ENCODE data around the gene KCNG2. TPM values are rescaled to one million over a fixed set of nuclear protein-coding genes. Genes with fewer than 3 reads are reported as not detected.

Gene KCNG2
- total and polyA plus RNA-seq, 2 of the 4 experiments (the other 2 are of a cell fraction): not detected

- Histone ChIP-seq H2BK20ac (ENCODE audit: low read depth, low read length) (no peak overlapping the region), H3K9ac (ENCODE audit: low read depth, low read length) (no peak overlapping the region), H3K9me1 (ENCODE audit: insufficient read depth, low read length) (no peaks in the 10 kb centered on the region), H3K36me3 (ENCODE audit: control insufficient read depth, insufficient read depth, low read length) (peaks cover 34% of the 10 kb centered on the region), H4K20me1 (ENCODE audit: insufficient read depth, low read length) (no peaks in the 10 kb centered on the region; the same call in 1 of the 2 replicates), H3K27me3 (ENCODE audit: control insufficient read depth, insufficient read depth, low read length) (no peaks in the 10 kb centered on the region), H3K4me2 (ENCODE audit: low read depth, low read length) (no peak overlapping the region), H3K4me1 (ENCODE audit: control insufficient read depth, insufficient read depth, low read length) (peaks cover 4% of the 10 kb centered on the region), H3K4ac (ENCODE audit: low read depth, low read length) (no peak overlapping the region), H2AK5ac (ENCODE audit: low read depth, low read length) (no peak overlapping the region), H3K27ac (ENCODE audit: insufficient read depth, low read length) (no peak overlapping the region), H2BK5ac (ENCODE audit: low read depth, low read length, poor library complexity, severe bottlenecking) (no peak overlapping the region), H3K56ac (ENCODE audit: extremely low read depth, insufficient read depth, low read length) (no peak overlapping the region), H4K5ac (ENCODE audit: low read depth, low read length) (no peak overlapping the region), H2AK9ac (replicated peaks; ENCODE audit: low read depth, low read length, poor library complexity) (no peak overlapping the region), H3K23ac (ENCODE audit: low read depth, low read length) (no peak overlapping the region), H3K18ac (ENCODE audit: low read depth, low read length) (no peak overlapping the region), H2AFZ (replicated peaks; ENCODE audit: low read length, poor library complexity) (no peak overlapping the region), H3K4me3 (ENCODE audit: insufficient read depth, low read depth, low read length) (no peak overlapping the region), H2BK15ac (ENCODE audit: low read depth, low read length) (no peak overlapping the region), H3K9me3 (ENCODE audit: control insufficient read depth, insufficient read depth, low read length) (peaks cover 14% of the 10 kb centered on the region), H4K91ac (ENCODE audit: insufficient read depth, low read depth, low read length) (no peak overlapping the region), H2BK120ac (ENCODE audit: low read depth, low read length) (no peak overlapping the region), H4K8ac (ENCODE audit: low read depth in 2 of 2, low read length in 2 of 2) (no peak overlapping the region), H3K79me1 (ENCODE audit: low read depth in 1 of 2, low read length in 2 of 2) (peaks cover 0 to 6% of the 10 kb centered on the region in 2 experiments; a peak in 1 of 4 replicates), H3K14ac (replicated peaks; ENCODE audit: low read depth, low read length) (no peak overlapping the region)
- BruUV-seq (replicated peaks): no TSS peak
- in situ Hi-C loops (cut with MboI; ENCODE audit: low sequenced_read_pairs): no loop called here
- ATAC-seq (ENCODE audit: low read depth) (no peak), DNase-seq (no peak)
- dilution Hi-C loops (cut with HindIII; ENCODE audit: low sequenced_read_pairs, unreplicated experiment): no loop called here
- ChIA-PET POLR2A (ENCODE audit: unreplicated experiment) (no interaction called here), CTCF (no interaction called here)
- intact Hi-C loops (cut with micrococcal nuclease): no loop called here
- WGBS, 2 experiments (ENCODE audit: extremely low coverage in 2 of 2, insufficient read length in 1 of 2): 83% methylated on average over 5 of the region's 27 CpGs; no CpG with 5 or more reads in 1 of the 2 experiments
- TF ChIP-seq MXI1 (IDR thresholded peaks at IDR 0.05; ENCODE audit: borderline replicate concordance, low read depth, low read length): no peak
- TF ChIP-seq RAD21 (IDR thresholded peaks at IDR 0.05; ENCODE audit: low read length): no peak
- TF ChIP-seq BHLHE40 (IDR thresholded peaks at IDR 0.05; ENCODE audit: low read depth, low read length): no peak
- TF ChIP-seq FOS (IDR thresholded peaks at IDR 0.05; ENCODE audit: low read depth, low read length): no peak
- TF ChIP-seq USF2 (IDR thresholded peaks at IDR 0.05; ENCODE audit: low read depth, low read length): no peak
- TF ChIP-seq RFX5 (IDR thresholded peaks at IDR 0.05; ENCODE audit: low read depth, low read length): no peak
- no peak for TF ChIP-seq CHD1 (IDR thresholded peaks at IDR 0.05; ENCODE audit: low read depth, low read length)
- TF ChIP-seq RCOR1 (IDR thresholded peaks at IDR 0.05; ENCODE audit: insufficient replicate concordance, low read length): no peak
- no peak for TF ChIP-seq POLR2A (IDR thresholded peaks at IDR 0.05; ENCODE audit: low read depth, low read length)
- TF ChIP-seq NFE2L2 (IDR thresholded peaks at IDR 0.05; ENCODE audit: low read depth, low read length): no peak
- no peak for TF ChIP-seq MAZ (IDR thresholded peaks at IDR 0.05; ENCODE audit: borderline replicate concordance, low read depth, low read length)
Measured at GRCh38 chr18:79904357-79905147, 106.8 kb downstream of the KCNG2 start.

Measured in IMR-90 (cell line).